ENCODE results near the gene ZNF740.
A peak's percentile ranks its signal among the peaks of the same experiment; 100 is the strongest.
"Not testable (repeated sequence)": the region's sequence is repeated elsewhere in the genome, so short reads cannot be mapped to it uniquely, and the experiment has no call there.

Gene ZNF740

DNA sequence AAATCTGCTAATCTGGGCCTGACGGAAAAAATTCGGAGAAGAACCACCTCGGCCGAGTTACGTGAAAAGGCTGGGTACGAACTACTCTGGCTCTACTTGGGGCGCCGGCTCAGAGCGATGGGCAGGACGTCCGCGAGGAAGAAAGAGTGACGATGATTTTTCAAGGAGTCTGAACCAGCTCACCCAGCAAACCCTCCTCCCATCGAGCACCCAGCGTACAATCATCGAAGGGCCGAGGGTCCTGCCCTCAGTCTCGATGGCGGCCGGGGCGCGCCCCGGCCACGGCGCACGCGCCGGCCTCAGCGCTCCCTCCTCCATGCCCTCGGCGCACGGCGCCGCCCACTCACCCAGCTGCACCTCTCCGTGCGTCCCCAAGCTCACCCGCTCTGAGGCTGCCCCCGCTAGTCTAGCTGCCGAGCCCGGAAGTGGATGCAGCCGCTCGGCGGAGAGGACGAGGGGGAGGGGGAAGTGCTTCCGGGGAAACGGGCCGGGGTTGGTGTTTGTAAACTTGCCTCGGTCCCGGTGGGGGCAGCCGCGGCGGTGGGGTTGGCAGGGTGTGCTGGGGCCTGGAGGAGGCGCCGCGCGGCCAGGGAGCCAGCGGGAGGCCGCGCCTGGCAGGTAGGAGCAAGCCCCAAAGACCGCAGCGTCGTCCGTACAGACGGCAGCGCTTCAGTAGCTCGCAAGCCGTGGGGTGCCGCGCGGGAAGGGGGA is at the start of gene ZNF740, which contains the start of gene CSAD:
Gene ZNF740 (plus strand): TSS at position 503 of the 711 bp plus-strand sequence. CDS start 1,262 bp downstream, outside the sequence.
Gene CSAD (minus strand): TSS at position 706 of the 711 bp plus-strand sequence. CDS start 7,455 bp downstream, outside the sequence.
- DNase-seq = peak; percentile 94

DNA sequence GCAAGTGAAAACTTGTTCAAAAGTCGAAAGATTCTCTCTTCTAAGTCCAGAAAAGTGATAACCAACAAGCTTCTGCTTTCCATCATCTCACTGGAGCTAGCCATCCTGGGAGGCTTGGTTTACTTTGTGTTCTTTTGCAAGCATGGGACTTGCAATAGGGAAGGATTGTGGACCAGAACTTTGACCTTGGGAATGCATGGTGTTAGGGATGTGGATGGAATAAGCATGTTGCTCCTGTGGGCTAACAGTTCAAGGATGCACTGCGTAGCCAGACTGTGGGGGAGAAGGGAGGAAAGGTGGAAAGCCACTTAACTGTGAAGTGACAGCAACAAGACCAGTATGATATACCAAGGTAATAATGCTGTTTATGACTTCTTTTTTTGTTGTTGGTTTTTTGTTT is 48.7 kb upstream of the ZNF740 start:
- DNase-seq = no peak

DNA sequence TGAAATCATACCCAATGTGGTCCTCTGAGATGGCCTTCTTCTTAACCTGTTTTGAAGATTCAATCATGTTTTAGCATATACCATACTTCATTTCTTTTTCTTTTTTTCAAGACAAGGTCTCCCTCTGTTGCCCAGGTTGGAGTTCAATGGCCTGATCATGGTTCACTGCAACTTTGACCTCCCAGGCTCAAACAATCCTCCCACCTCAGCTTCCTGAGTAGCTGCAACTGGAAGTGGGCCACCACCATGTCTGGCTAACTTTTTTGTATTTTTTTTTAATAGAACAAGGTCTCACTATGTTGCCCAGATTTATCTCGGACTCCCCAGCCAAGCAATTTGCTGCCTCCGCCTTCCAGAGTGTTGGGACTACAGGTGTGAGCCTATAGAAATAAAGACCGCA is 46.8 kb upstream of the ZNF740 start:
- no peak for DNase-seq

DNA sequence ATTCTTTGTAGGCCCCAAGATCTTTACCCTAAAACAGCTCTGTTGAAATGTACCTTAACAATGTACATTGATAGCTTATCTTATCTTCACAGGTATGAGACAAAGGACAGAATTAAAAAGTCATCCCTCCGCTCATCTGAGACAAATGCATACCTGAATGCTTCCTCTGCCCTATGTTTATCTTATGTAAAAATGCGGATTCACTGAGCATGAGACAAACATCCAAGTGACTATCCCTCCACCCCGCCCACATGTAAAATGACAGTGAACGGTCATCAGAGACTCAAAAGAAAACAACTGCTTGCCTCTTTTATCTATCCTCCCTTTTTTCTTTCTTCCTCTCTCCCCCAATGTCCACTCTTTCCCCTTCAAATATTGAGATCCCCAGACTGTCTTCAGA is 37.2 kb upstream of the ZNF740 start:
- no peak for DNase-seq

GRCh38 chr12:53145383-53146260 is 34.9 kb upstream of the ZNF740 start:
- no peak for DNase-seq

GRCh38 chr12:53147181-53147580 is 33.3 kb upstream of the ZNF740 start:
- DNase-seq = no peak

DNA sequence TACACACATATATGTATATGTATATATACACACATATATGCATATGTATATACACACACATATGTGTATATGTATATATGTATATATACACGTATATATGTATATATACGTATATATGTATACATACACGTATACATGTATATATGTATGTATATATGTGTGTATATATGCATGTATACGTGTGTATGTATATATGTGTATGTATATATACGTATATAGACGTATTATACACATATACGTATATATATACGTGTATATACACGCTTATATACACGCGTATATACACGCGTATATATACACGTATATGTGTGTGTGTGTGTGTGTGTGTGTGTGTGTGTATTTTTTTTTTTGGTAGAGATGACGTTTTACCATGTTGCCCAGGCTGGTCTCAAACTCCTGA is 32.9 kb upstream of the ZNF740 start:
- DNase-seq = no peak

DNA sequence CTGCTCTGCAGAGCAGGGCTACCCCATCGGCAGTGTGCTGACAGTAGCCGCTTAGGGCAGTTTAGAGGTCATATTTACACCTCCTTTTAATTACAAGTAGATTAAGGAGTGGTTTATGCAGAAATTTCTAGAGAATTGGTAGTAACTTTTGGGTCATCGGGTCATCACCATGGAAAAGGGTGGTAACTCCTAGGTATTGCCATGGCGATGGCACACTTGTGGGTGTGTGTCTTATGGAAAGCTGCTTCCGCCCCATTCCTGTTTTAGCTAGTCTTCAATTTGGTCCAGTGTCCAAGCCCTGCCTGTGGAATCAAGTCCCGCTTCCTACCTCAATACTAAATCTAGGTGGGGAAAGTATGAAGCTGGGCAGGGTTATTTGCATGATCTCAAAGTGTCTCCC is 29.5 kb upstream of the ZNF740 start:
- no peak for DNase-seq

GRCh38 chr12:53152390-53152789 is 28.1 kb upstream of the ZNF740 start:
- DNase-seq = no peak

DNA sequence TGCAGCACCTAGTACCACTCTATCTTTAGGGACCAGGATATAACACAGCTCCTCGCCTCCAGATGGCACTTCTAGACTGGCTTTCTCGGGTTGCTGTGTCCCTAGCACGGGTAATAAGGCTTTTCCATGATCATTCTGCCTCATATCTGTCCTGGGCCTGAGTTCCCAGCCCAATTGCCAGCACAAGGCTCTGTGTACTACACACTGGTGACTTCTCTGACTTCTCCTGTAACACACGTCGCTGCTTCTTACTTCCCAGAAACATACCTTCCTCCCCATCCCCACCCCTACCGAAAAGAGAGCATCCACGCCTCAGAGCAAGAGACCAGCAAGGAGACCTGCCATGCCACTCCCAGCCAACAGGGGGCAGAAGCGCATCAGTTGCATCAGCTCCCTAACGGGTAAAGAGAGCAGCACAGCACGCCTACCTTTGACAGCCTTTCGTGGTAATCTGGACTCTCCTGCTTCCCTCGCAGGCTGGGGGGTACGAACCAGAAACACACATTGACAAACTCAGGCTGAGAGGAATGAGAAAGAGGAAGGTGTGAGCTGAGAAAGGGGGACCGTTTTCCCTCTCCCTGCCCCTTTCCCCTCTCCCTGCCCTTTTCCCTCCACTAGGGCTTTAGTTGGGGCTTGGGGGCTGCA is 21.2 kb upstream of the ZNF740 start:
- DNase-seq = peak; percentile 23

- no peak for DNase-seq
Measured at GRCh38 chr12:53160000-53160399, 20.5 kb upstream of the ZNF740 start.

GRCh38 chr12:53160673-53161072 is 19.8 kb upstream of the ZNF740 start:
- no peak for DNase-seq

DNA sequence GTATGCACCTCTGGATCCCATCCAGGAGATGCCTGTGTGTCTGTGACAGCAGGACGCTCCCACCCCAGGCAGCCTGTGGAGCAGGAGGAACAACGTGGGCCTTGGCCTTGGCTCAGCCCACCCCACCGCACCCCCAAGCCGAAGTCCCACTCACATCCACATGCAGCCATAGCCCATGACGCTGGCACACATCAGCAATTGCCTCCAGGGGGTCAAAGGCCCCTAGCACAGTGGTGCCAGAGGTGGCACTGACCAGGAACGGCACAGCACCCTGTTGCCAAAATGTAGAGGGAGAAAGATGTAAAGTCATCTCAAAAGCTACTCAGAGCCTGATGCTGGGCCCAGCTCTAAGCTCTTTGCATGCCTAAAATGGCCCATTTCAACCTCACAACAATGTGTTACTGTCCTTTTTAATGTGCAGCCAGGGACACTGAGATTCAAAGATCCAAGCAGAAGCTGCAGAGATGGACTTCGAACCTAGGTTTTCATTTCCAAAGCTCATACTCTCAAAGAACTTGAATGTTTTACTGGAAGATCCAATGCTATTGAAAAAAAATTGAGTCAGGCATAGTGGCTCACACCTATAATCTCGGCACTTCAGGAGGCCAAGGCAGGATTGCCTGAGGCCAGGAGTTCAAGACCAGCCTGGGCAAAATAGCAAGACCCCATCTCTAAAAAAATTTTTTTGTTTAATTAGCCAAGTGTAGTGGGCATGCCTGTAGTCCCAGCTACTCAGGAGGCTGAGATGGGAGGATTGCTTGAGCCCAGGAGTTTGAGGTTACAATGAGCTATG is 19.2 kb upstream of the ZNF740 start:
- DNase-seq = no peak

DNA sequence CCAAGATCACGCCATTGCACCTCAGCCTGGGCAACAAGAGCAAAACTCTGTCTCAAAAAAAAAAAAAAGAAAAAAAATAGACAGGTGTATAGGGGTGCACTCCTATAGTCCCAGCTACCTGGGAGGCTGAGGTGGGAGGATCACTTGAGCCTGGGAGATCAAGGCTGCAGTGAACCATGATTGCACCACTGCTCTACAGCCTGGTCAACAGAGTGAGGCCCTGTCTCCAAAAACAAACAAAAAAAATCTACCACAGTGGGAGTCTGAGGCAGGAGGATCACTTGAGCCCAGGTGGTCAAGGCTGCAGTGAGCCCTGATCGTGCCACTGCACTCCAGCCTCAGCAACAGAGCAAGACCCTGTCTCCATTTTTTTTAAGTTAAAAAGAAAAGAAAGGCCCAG is 17.5 kb upstream of the ZNF740 start:
- not testable (repeated sequence) for DNase-seq

GRCh38 chr12:53166837-53167236 is 13.7 kb upstream of the ZNF740 start:
- no peak for DNase-seq

DNA sequence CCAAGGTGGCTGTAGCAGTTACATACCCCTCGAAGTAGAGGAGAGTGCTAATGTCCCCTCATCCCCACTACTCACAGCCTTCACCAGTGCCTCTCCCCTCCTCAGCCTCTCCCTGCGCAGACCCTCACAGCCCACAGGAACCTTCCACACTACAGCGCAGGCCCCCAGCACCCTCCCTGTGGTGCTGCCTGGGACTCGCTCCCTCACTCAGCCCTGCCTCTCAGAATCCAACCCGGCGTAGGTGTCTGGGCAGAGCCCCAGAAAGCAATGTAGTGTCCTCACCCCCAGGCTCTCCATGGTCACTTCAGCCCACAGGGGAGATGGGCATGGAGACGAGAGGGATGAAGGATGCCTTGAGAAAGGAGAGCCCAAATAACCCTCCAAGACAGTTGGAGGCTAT is 10.9 kb upstream of the ZNF740 start:
- no peak for DNase-seq

DNA sequence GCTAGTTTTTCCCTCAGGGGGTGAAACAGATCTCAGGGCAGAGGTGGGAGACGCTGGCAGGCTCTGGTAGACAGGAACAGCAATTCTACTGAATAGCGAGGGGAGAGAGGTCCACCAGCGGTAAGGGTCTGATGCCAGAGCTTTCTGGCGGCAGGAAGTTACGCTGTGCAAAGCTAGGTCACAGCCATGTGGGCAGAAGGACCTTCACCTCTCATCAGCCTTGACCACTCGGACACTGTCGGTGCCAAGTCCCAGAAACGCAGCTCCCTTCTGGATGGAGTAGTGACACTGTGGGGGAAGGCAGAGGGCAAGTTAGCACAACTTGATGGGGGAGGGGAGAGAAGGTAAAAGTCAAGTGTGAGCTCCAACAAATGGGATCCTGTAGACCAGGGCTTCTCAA is 10.3 kb upstream of the ZNF740 start:
- no peak for DNase-seq

DNA sequence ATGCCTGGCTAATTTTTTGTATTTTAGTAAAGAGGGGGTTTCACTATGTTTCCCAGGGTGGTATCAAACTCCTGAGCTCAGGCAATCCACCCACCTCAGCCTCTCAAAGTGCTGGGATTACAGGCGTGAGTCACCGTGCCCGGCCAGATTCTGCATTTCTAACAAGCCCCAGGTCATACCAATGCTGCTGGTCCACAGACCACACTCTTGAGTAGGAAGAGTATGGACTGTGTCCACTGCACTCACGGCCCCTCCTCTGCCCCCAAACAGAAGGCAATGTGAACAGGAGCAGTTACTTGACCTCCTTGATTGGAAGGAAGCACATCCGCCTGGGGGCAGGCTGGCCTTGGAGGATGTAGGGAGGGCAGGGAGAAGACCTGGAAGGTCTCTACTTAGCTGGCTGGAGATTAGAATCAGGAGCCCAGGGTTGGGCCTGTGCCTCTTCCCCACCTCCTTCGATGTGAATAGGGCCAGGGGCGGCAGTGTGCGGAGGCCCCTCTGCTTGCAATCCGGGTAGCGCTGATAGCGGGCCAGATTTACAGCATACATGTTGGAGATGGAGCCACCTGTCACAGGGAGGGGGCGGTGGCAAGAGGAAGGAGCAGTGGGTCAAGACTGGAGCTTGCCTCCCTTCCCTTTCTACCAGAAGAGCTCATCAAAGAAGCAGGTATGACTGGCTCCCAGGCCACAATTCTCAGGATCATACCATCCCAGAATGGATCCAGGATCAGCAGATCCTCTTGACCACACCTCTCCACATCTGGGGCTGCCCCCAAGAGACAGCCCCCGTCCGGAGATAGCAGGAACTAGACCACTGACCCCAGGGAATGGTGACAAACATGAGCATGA is 9.4 kb upstream of the ZNF740 start:
- DNase-seq = no peak

DNA sequence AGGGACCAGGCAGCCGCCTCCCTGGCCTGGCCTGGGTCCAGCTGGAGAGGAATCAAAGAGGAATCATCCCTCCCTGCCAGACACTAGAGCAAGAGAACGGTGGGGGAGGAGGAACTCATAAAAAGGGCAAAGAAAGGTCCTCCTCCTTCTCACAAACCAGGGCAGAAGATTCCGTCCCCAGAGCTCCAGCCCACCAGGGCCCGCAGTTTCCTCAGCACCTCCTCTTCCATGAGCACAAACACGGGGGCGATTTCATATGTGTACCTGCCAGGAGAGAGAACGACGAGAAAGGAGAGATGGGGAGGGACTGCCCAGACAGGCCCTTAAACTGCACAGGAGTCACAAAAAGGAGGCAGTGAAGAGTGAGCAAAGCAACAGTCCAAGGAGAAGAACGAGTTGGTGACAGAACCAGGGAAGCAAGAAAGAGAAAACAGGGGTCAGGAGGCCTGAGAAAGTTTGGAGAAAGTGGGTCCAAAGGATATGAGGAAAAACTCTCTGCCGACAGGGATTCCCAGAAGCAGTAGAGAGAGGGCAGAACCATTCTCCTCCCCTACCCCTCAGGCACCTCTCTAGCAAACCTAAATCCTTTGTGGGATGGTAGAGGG is 8.7 kb upstream of the ZNF740 start:
- no peak for DNase-seq

DNA sequence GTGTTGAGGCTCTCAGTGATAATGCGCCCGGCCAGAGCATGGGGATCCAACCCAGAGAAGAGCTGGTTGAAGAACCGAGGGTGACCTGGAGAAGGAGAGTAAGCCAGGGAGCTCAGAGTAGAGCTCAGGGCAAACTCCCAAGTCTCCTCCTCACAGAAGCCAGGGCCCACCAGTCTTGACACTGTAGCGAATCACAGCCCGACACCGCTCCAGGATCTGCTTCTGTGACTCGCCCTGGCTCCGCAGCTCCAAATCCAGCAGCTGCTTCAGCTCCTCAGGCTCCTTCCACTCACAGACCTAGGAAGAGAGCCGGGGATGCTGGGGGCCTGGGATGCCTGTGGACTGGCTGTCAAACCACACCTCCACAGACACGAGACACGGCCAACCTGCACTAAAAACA is 8.2 kb upstream of the ZNF740 start:
- no peak for DNase-seq

GRCh38 chr12:53173085-53173715 is 7.3 kb upstream of the ZNF740 start:
- no peak for DNase-seq
